Fibroblast of mammary gland (primary cell): Measurements from ENCODE around the gene RBM20.
"Not testable (repeated sequence)": the region's sequence is repeated elsewhere in the genome, so short reads cannot be mapped to it uniquely, and the experiment has no call there.

Source experiments
- DNase-seq: peaks from one replicate; pipeline ENCODE4 v3.0.0-alpha.2; 2010; ENCODE audit warnings: low read depth
- H3K4me3 ChIP-seq: 2 replicates; pipeline ENCODE4 v1.5.1; 2011; ENCODE audit warnings: low read depth, mild to moderate bottlenecking, low read length, moderate library complexity; ENCODE audit not compliant: control insufficient read depth
- TF ChIP-seq, protein P1 (sequence below): conservative IDR thresholded peaks from 2 replicates; pipeline ENCODE4 v1.5.1; 2011; ENCODE audit warnings: low read depth, low read length, inconsistent platforms; ENCODE audit not compliant: control insufficient read depth, insufficient read depth

RBM20 gene

DNA sequence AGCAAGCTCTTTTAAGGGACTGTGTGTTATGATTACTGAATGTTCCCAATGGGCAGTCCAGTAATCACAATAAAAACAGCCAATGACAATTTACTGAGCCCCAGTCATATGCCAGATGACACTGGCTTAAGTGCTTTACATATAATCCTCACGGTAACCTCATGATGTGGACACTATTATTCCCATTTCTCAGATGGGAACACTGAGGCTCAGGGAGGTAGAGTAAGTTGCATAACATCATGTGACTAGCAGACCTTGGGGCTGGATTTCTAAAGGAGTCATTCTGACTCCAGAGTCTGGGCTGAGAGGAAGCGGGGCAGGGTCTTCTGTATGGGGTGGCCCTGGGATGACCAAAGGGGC, 7.6 kb upstream of the RBM20 start:
- TF ChIP-seq, protein P1, sequence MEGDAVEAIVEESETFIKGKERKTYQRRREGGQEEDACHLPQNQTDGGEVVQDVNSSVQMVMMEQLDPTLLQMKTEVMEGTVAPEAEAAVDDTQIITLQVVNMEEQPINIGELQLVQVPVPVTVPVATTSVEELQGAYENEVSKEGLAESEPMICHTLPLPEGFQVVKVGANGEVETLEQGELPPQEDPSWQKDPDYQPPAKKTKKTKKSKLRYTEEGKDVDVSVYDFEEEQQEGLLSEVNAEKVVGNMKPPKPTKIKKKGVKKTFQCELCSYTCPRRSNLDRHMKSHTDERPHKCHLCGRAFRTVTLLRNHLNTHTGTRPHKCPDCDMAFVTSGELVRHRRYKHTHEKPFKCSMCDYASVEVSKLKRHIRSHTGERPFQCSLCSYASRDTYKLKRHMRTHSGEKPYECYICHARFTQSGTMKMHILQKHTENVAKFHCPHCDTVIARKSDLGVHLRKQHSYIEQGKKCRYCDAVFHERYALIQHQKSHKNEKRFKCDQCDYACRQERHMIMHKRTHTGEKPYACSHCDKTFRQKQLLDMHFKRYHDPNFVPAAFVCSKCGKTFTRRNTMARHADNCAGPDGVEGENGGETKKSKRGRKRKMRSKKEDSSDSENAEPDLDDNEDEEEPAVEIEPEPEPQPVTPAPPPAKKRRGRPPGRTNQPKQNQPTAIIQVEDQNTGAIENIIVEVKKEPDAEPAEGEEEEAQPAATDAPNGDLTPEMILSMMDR = no peak
- no peak for DNase-seq
- H3K4me3 ChIP-seq = no peak overlapping the region

DNA sequence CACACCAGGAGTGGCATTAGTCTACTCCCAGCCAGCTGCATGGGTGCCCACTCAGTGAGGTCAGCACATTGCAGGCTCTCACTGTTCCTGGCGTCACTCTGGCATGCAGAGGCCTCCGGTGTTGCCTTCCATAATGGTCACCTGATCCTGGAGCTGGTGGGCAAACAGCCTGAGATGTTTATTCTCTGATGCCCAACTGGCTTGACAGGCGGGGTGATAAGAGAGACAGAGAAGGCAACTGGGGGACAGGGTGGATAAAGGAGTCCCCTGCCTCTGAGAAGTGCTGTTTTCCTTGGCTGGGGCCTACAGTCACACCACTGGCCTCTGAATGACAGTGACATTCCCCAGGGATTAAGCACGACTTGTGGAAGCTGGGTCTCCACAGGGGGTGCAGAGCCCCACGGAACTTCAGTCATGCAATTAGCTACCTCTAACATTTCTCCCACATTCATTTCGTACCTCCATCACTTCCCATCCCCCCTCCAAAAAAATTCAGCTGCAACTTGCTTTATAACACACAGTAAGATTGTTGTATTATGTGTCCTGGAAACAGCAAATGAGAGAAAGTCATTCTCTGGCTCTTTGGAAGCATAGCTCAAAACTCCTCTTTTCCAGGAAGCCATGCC, 7.1 kb upstream of the RBM20 start:
- no peak for DNase-seq
- TF ChIP-seq, protein P1 = no peak
- no peak overlapping the region for H3K4me3 ChIP-seq

DNA sequence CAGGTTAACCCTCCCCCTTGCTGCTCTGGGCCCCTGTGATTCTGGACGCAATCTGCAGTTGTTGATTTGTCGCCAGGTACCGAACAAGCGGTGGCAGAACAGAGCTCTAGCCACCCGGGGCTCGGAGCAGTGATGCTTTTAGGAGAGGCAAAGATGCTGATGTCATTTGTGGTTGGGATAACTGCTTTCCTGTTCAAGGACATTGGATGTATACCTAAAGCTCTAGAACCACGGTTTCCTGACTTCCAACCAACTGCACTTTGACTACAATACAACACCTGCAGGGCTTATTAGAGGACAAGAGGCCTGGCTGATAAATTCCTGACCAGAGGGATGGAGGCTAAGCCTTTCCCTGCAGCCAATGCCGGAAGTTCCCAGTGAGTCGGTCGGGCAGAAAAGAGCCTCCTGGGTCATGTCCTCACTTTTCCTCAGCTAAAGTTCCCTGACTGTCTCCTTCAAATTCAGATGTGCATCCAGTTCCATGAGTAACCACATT, 6.5 kb upstream of the RBM20 start:
- TF ChIP-seq, protein P1 = no peak
- no peak overlapping the region for H3K4me3 ChIP-seq
- no peak for DNase-seq

DNA sequence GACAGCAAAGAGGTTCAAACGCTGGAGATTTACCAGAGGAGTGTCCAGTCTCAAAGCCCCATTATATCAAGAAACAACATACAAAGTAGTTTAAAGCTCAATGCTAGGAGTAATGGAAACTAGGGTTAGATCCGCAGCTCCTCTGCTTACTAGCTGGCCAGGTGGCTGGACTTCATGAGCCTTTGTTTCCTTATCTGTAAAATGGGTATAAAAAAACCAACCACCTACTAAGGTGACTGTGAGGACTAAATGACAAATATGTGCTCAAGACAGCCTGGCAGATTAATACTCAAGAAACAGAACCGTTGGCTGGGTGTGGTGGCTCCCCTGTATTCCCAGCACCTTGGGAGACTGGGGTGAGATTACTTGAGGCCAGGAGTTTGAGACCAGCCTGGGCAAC, 5.8 kb upstream of the RBM20 start:
- no peak overlapping the region for H3K4me3 ChIP-seq
- DNase-seq = no peak
- TF ChIP-seq, protein P1 = no peak

DNA sequence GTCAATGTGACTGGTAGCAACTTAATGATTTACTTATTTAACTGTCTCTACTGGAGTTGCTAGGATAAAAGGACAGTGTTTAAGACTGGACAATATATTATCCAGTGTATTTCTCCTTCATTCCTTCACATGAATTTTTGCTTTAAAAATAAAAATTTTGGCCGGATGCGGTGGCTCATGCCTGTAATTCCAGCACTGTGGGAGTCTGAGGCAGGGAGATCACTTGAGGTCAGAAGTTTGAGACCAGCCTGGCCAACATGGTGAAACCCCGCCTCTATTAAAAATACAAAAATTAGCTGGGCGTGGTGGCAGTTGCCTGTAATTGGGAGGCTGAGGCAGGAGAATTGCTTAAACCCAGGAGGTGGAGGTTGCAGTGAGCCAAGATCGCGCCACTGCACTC, 5.1 kb upstream of the RBM20 start:
- DNase-seq, H3K4me3 ChIP-seq: not testable (repeated sequence)

DNA sequence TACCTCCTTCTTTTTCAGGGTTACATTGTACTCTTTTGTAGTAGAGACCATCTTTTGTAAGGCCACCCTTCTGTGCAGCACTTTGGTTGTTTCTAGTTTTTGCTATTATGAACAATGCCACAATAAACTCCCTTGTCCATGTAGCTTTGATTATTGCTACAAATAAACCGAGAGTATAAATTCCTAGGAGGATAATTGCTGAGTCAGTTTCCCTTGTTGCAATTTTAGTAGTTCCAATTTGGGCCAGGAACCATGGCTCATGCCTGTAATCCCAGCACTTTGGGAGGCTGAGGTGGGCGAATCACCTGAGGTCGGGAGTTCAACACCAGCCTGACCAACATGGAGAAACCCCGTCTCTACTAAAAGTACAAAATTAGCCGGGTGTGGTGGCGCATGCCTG, 4.3 kb upstream of the RBM20 start:
- DNase-seq, H3K4me3 ChIP-seq: not testable (repeated sequence)

DNA sequence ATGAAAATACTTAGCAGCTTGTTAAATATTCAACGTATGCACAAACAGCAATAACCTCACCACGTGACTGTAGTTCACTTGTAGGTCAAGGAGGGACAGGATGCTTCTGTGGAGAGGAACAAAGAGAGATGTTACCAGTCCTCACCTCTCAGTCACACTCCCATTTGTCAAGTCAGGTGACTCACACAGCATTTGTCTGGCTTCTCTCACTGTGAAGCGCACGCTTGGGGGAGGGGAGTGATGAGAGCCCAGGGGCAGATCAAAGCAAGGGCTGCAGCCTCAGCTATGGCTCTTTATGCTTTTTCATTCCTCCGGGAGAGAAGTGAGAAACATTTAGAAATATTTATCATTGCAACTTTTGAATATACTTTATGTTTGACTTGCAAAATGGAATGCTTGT, 2.9 kb upstream of the RBM20 start:
- TF ChIP-seq, protein P1 = no peak
- H3K4me3 ChIP-seq = no peak overlapping the region
- DNase-seq = peak; percentile 8
